HEK293 (cell line): ENCODE data around the gene IP6K2.

Experiments
- CTCF ChIA-PET: fragments of 350-600 bp; formaldehyde crosslinking; extraction: SDS; loops from one replicate; lab custom pipeline; 2021; ENCODE audit warnings: antibody characterized with exemption; lab: Yijun Ruan, JAX
- POLR2A ChIA-PET: fragments of 300-600 bp; formaldehyde crosslinking; extraction: SDS; loops from one replicate; lab custom pipeline; 2020; ENCODE audit warnings: antibody characterized with exemption, inconsistent platforms; lab: Yijun Ruan, JAX
- H3K27ac ChIP-seq: fragments of 200-500 bp; sonication (Bioruptor generic); 2 replicates; pipeline ENCODE4 v1.5.1; 2014; ENCODE audit warnings: low read depth, low read length, control low read depth, inconsistent platforms; ENCODE audit errors: extremely low read depth
- H3K36me3 ChIP-seq, 2 experiments: fragments of 200-500 bp in 1 of 2; sonication (Bioruptor generic) in 1 of 2; 1 replicate in 1 of 2; 2 replicates in 1 of 2; pipeline ENCODE4 v1.5.1; 2014 to 2017; ENCODE audit warnings: inconsistent platforms in 2 of 2, low read length in 2 of 2; ENCODE audit not compliant: control insufficient read depth in 2 of 2, insufficient read depth in 1 of 2
- H3K4me1 ChIP-seq: fragments of 200-500 bp; sonication (Bioruptor generic); 2 replicates; pipeline ENCODE4 v1.5.1; 2014; ENCODE audit warnings: mild to moderate bottlenecking, low read length, inconsistent platforms; ENCODE audit not compliant: control insufficient read depth, insufficient read depth
- H3K4me3 ChIP-seq: 2 replicates; pipeline ENCODE4 v1.5.1; 2011; ENCODE audit warnings: low read depth, mild to moderate bottlenecking, control low read depth, low read length, moderate library complexity
- H3K9me3 ChIP-seq: fragments of 200-500 bp; sonication (Bioruptor generic); 2 replicates; pipeline ENCODE4 v1.5.1; 2014; ENCODE audit warnings: low read depth, low read length, inconsistent platforms; ENCODE audit not compliant: control insufficient read depth, insufficient read depth
- BCL11A ChIP-seq: fragments of 450-650 bp; formaldehyde crosslinking; IDR thresholded peaks from 2 replicates; pipeline ENCODE4 v1.5.1; 2016; ENCODE audit warnings: low read depth, missing biosample characterization, missing genetic modification characterization
- KLF1 ChIP-seq: fragments of 450-650 bp; formaldehyde crosslinking; IDR thresholded peaks from 2 replicates; pipeline ENCODE4 v1.5.1; 2016; ENCODE audit warnings: missing biosample characterization, missing genetic modification characterization
- YY2 ChIP-seq: fragments of 450-650 bp; formaldehyde crosslinking; IDR thresholded peaks from 2 replicates; pipeline ENCODE4 v1.5.1; 2016; ENCODE audit warnings: missing biosample characterization, missing genetic modification characterization
- ZBTB48 ChIP-seq: fragments of 450-650 bp; formaldehyde crosslinking; IDR thresholded peaks from 2 replicates; pipeline ENCODE4 v1.5.1; 2016; ENCODE audit warnings: missing biosample characterization, missing genetic modification characterization
- ZBTB8A ChIP-seq: fragments of 450-650 bp; formaldehyde crosslinking; IDR thresholded peaks from 2 replicates; pipeline ENCODE4 v1.5.1; 2016; ENCODE audit warnings: missing biosample characterization, missing genetic modification characterization
- ZNF132 ChIP-seq: fragments of 450-650 bp; formaldehyde crosslinking; IDR thresholded peaks from 2 replicates; pipeline ENCODE4 v1.5.1; 2017; ENCODE audit warnings: missing biosample characterization, missing genetic modification characterization, borderline replicate concordance
- ZNF169 ChIP-seq: fragments of 450-650 bp; formaldehyde crosslinking; IDR thresholded peaks from 2 replicates; pipeline ENCODE4 v1.5.1; 2016; ENCODE audit warnings: missing biosample characterization, missing genetic modification characterization
- ZNF19 ChIP-seq: fragments of 450-650 bp; formaldehyde crosslinking; IDR thresholded peaks from 2 replicates; pipeline ENCODE4; 2016; ENCODE audit warnings: missing biosample characterization, missing genetic modification characterization, low read depth
- ZNF292 ChIP-seq: fragments of 450-650 bp; formaldehyde crosslinking; IDR thresholded peaks from 2 replicates; pipeline ENCODE4 v1.5.1; 2016; ENCODE audit warnings: low read depth, missing biosample characterization, missing genetic modification characterization, borderline replicate concordance
- ZNF335 ChIP-seq: fragments of 450-650 bp; formaldehyde crosslinking; conservative IDR thresholded peaks from 2 replicates; pipeline ENCODE4 v1.5.1; 2016; ENCODE audit warnings: missing biosample characterization, missing genetic modification characterization
- ZNF48 ChIP-seq: fragments of 450-650 bp; formaldehyde crosslinking; IDR thresholded peaks from 2 replicates; pipeline ENCODE4 v1.5.1; 2016; ENCODE audit warnings: missing biosample characterization, missing genetic modification characterization
- ZNF521 ChIP-seq: fragments of 450-650 bp; formaldehyde crosslinking; IDR thresholded peaks from 2 replicates; pipeline ENCODE4 v1.5.1; 2017; ENCODE audit warnings: missing biosample characterization, mild to moderate bottlenecking, missing genetic modification characterization
- ZNF530 ChIP-seq: fragments of 450-650 bp; formaldehyde crosslinking; IDR thresholded peaks from 2 replicates; pipeline ENCODE4 v1.5.1; 2016; ENCODE audit warnings: low read depth, missing biosample characterization, missing genetic modification characterization
- ZNF558 ChIP-seq: fragments of 450-650 bp; formaldehyde crosslinking; IDR thresholded peaks from 2 replicates; pipeline ENCODE4 v1.5.1; 2016; ENCODE audit warnings: missing biosample characterization, missing genetic modification characterization
- ZNF660 ChIP-seq: fragments of 450-650 bp; IDR thresholded peaks from 2 replicates; pipeline ENCODE4 v1.5.1; 2018; ENCODE audit warnings: missing biosample characterization, mild to moderate bottlenecking, missing genetic modification characterization
- ZNF677 ChIP-seq: fragments of 450-650 bp; IDR thresholded peaks from 2 replicates; pipeline ENCODE4 v1.5.0; 2018; ENCODE audit warnings: missing biosample characterization, mild to moderate bottlenecking, missing genetic modification characterization, moderate library complexity
- ZSCAN23 ChIP-seq: fragments of 450-650 bp; formaldehyde crosslinking; IDR thresholded peaks from 2 replicates; pipeline ENCODE4 v1.5.1; 2016; ENCODE audit warnings: missing biosample characterization, missing genetic modification characterization
- TF ChIP-seq, protein P1 (sequence below): fragments of 450-650 bp; formaldehyde crosslinking; IDR thresholded peaks from 2 replicates; pipeline ENCODE4 v1.5.1; 2016; ENCODE audit warnings: missing biosample characterization, missing genetic modification characterization
- TF ChIP-seq, protein P2 (sequence below): fragments of 450-650 bp; formaldehyde crosslinking; conservative IDR thresholded peaks from 2 replicates; pipeline ENCODE4 v1.5.1; 2016; ENCODE audit warnings: low read depth, missing biosample characterization, missing genetic modification characterization

IP6K2 gene

DNA sequence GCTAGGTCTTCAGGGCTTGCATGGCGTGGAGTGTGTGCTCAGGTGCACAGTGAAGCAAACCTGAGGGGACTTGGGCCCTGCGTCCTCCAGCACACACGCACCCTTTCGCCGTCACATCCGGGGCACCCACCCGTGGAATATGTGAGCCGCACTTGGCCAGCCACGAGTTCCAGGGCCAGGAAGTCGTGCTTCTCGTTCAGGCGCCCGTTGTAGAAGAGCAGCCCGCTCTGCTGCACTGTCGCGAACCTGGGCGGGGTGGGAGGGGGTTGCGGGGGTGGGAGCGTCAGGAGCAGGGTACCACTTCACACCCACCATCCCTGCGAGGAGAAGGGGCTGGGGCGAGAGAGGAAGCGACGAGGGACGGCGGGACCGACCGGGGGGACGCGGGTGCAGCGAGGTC is 61.4 kb downstream of the IP6K2 start (continued):
- no peak for TF ChIP-seq ZNF677 (tag by site-specific recombination)
- no peak for TF ChIP-seq ZNF169 (tag by site-specific recombination)
- TF ChIP-seq ZNF292 (tag by site-specific recombination) = no peak
- no peak for TF ChIP-seq ZNF19
- TF ChIP-seq, protein P1, sequence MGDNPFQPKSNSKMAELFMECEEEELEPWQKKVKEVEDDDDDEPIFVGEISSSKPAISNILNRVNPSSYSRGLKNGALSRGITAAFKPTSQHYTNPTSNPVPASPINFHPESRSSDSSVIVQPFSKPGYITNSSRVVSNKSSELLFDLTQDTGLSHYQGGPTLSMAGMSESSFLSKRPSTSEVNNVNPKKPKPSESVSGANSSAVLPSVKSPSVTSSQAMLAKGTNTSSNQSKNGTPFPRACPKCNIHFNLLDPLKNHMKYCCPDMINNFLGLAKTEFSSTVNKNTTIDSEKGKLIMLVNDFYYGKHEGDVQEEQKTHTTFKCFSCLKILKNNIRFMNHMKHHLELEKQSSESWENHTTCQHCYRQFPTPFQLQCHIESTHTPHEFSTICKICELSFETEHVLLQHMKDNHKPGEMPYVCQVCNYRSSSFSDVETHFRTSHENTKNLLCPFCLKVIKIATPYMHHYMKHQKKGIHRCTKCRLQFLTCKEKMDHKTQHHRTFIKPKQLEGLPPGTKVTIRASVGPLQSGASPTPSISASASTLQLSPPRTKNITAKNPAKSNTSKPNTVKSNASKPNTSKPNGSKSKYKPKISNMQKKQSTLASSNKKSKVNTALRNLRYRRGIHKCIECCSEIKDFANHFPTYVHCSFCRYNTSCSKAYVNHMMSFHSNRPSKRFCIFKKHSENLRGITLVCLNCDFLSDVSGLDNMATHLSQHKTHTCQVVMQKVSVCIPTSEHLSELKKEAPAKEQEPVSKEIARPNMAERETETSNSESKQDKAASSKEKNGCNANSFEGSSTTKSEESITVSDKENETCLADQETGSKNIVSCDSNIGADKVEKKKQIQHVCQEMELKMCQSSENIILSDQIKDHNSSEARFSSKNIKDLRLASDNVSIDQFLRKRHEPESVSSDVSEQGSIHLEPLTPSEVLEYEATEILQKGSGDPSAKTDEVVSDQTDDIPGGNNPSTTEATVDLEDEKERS = no peak
- no peak for TF ChIP-seq ZNF660 (tag by site-specific recombination)
- TF ChIP-seq ZNF530 (tag by site-specific recombination) = no peak

DNA sequence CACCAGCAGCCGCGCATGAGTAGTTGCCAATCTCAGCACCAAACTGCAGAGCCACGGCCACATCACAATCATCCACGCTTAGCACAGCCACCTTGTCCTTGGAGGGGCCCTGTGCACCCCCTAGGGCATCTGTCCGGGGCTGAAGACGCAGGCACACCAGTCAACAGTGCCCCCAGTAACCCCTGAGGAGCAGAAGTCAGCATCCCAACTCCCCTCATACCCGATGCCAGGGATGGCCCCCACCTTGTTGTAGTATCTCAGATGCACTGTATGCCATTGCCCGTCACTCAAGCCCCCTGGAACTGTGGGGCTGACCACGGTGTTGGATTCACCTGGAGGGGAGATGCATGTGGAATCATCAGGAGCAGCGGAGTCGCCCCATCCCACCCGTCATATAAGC is 62.0 kb downstream of the IP6K2 start:
- TF ChIP-seq BCL11A (tag by site-specific recombination) (no peak), ZNF48 (tag by site-specific recombination) (no peak), ZNF521 (tag by site-specific recombination) (no peak), KLF1 (no peak), ZNF132 (no peak), ZNF677 (tag by site-specific recombination) (no peak), ZNF335 (tag by site-specific recombination) (no peak), ZSCAN23 (tag by site-specific recombination) (no peak), ZBTB48 (tag by site-specific recombination) (no peak), ZBTB8A (tag by site-specific recombination) (no peak), ZNF558 (no peak)
- TF ChIP-seq, protein P2, sequence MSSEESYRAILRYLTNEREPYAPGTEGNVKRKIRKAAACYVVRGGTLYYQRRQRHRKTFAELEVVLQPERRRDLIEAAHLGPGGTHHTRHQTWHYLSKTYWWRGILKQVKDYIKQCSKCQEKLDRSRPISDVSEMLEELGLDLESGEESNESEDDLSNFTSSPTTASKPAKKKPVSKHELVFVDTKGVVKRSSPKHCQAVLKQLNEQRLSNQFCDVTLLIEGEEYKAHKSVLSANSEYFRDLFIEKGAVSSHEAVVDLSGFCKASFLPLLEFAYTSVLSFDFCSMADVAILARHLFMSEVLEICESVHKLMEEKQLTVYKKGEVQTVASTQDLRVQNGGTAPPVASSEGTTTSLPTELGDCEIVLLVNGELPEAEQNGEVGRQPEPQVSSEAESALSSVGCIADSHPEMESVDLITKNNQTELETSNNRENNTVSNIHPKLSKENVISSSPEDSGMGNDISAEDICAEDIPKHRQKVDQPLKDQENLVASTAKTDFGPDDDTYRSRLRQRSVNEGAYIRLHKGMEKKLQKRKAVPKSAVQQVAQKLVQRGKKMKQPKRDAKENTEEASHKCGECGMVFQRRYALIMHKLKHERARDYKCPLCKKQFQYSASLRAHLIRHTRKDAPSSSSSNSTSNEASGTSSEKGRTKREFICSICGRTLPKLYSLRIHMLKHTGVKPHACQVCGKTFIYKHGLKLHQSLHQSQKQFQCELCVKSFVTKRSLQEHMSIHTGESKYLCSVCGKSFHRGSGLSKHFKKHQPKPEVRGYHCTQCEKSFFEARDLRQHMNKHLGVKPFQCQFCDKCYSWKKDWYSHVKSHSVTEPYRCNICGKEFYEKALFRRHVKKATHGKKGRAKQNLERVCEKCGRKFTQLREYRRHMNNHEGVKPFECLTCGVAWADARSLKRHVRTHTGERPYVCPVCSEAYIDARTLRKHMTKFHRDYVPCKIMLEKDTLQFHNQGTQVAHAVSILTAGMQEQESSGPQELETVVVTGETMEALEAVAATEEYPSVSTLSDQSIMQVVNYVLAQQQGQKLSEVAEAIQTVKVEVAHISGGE (tag by site-specific recombination) = no peak
- H3K27ac ChIP-seq = no peak overlapping the region
- ChIA-PET CTCF (interaction anchor here (0.6 kb wide), 1 partner anchor 17 kb away, joined by 3 read pairs; no protein-coding TSS in a partner anchor), POLR2A (no interaction called here)
- H3K36me3 ChIP-seq = no peaks in the 10 kb centered on the region
- no peaks in the 10 kb centered on the region for H3K9me3 ChIP-seq
- no peaks in the 10 kb centered on the region for H3K4me1 ChIP-seq
- H3K4me3 ChIP-seq = no peak overlapping the region

DNA sequence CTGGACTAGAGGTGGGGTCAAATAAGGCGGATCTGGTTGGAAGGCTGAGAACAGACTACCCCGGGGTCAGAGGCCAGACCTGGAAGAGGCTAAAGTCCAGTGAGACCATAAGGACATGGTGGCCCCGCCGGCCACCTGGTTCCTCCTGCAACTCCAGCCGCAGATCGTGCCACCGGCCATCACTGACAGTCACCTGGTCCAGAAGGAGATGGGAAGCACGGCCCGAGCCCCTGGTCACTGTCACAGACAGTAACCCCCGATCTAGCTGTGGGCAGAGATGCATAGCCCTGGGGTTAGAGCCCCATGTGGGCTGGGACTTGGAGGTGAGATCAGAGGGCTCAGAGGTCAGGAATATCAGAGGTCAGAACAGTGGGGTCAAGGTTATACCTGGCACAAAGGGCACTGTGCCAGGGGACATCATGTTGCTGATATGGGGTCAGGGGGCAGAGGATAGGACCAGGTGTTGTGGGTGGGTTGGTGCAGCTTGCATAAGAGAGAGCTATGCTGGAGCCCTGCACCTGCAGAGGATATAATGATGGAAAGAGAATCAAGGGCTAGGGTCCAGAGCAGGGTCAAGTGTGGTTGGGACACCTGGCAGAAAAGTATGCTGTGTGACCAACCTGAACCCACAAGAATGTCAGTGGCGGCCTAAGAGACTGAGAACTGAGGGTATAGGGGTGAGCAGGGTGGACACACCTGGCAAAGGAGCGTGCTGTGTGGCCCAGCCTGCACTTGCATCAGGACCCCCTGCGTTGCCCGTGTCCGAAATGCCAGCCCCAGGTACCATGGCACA is 63.9 kb downstream of the IP6K2 start:
- Histone ChIP-seq H3K9me3 (no peaks in the 10 kb centered on the region), H3K27ac (no peak overlapping the region), H3K36me3 (no peaks in the 10 kb centered on the region), H3K4me3 (no peak overlapping the region), H3K4me1 (no peaks in the 10 kb centered on the region)
- TF ChIP-seq BCL11A (tag by site-specific recombination) (0 out of 2 replicates have a peak, but pooled peaks have one; percentile 27), YY2 (tag by site-specific recombination) (no peak)
- POLR2A ChIA-PET = no interaction called here
- CTCF ChIA-PET = interaction anchor here (1.9 kb wide), 1 partner anchor 17 kb away, joined by 6 read pairs; the partner anchor contains the start of gene SLC26A6
